Panc1 (cell line): ENCODE results near the gene METTL2B.

Source experiments
- CTCF ChIP-seq: fragments of 450-650 bp; IDR thresholded peaks from 2 replicates; pipeline ENCODE4 v1.5.1; 2017; ENCODE audit warnings: mild to moderate bottlenecking
- POLR2AphosphoS5 ChIP-seq: IDR thresholded peaks from 2 replicates; pipeline ENCODE4 v1.6.1; 2012; ENCODE audit warnings: mild to moderate bottlenecking, low read depth, low read length, moderate library complexity
- REST ChIP-seq, 2 experiments: IDR thresholded peaks; 2 replicates each; pipeline ENCODE4 v1.6.1; 2011 to 2012; ENCODE audit warnings: low read depth in 2 of 2, control low read depth in 1 of 2, low read length in 1 of 2, mild to moderate bottlenecking in 1 of 2, moderate library complexity in 1 of 2; ENCODE audit not compliant: insufficient read depth in 1 of 2
- TCF7L2 ChIP-seq: IDR thresholded peaks from 2 replicates; pipeline ENCODE4 v1.6.1; 2011; ENCODE audit warnings: mild to moderate bottlenecking, low read depth, low read length, inconsistent platforms

GRCh38 chr7:128448751-128449302 is 27.7 kb upstream of the METTL2B start:
- TF ChIP-seq CTCF, result no peak
- no peak for TF ChIP-seq REST (IDR thresholded peaks at IDR 0.05; ENCODE audit: insufficient read depth in 1 of 2, low read depth in 2 of 2, low read length in 1 of 2)
- TF ChIP-seq TCF7L2, result no peak
- TF ChIP-seq POLR2AphosphoS5, result no peak
